Raji (cell line): Measurements from ENCODE around the gene RAPGEF5.

Source experiments
- POLR2A ChIP-seq: IDR thresholded peaks from 2 replicates; pipeline ENCODE4 v1.6.1; 2011; ENCODE audit warnings: low read depth, low read length, control low read depth; ENCODE audit not compliant: insufficient read depth

The RAPGEF5 gene

GRCh38 chr7:22339725-22340390, 17.1 kb downstream of the RAPGEF5 start:
- no peak for TF ChIP-seq POLR2A

- no peak for TF ChIP-seq POLR2A
Observed at GRCh38 chr7:22338877-22339276, 18.1 kb downstream of the RAPGEF5 start.

DNA sequence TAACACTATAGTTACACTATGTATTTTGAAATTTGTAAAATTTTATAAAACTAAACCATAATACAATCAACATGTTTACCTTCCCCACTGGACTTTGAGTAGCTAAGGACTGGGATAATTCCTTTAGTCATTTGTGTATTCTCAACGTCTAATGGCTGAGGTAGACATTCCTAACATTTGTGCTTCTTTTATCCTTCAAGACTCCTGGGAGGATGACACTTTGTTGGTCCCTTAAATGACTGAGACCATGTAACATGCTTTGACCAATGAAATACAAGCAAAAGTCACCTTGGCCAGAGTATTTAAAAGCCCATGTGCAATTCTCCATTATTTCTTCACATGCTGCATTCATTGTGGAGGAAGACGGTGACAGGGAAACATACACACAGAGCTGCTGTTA, 18.5 kb downstream of the RAPGEF5 start:
- TF ChIP-seq POLR2A = no peak

- TF ChIP-seq POLR2A = no peak
Observed at GRCh38 chr7:22333680-22334141, 23.2 kb downstream of the RAPGEF5 start.

DNA sequence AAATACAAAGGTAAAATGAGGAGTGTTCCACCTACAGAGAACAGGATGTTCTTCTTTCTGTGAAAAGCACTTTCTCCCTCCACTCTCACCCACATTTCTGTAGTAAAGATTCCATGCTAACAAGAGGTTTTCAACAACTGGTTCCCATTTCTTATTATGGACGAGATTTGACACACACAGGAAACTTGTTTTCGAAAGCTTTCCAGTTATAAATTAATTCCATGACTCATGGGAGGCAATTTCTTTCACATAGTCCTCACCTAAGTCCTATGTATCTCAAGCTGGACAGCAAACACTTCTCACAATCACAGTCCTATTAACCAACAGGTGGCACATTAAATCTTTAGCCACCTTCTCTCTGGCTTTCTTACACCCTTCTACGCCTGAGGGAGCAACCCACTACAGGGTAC, 24.5 kb downstream of the RAPGEF5 start:
- TF ChIP-seq POLR2A = no peak

- no peak for TF ChIP-seq POLR2A
Observed at GRCh38 chr7:22331704-22332103, 25.2 kb downstream of the RAPGEF5 start.

- TF ChIP-seq POLR2A = no peak
Observed at GRCh38 chr7:22330903-22331302, 26.1 kb downstream of the RAPGEF5 start.

DNA sequence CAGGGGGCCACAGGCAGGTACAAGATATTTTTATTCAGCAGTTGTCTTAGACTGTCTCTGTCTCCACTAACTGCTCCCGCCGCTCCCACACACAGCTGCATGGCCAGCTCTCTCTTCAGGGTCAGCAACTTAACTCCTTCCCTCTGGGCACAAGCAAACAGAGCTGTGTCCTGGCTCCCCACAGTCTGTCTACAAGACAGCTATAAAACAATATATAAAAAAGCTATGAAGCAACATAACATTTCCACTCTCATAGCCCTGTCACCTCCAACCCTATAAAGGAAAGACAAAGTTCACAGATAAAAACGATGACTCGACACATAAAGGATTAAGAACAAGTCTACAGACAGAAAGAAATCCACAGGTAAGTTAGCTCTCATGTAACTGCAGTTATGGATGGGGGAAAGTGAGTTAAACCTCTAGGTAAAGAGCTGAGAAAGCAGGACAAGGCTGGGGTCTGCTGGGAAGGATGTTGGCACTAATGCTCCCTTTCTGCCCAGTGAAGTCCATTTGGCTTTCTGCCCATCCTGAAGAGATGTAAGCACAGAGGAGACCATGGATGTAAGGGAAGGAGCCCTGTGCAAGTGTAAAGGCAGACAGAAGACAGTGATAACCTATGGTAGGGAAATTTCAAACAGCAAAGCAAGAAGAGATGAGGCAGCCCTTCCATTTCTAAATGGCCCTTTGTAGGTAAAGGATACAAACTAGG, 27.0 kb downstream of the RAPGEF5 start:
- no peak for TF ChIP-seq POLR2A

GRCh38 chr7:22326181-22326580, 30.8 kb downstream of the RAPGEF5 start:
- no peak for TF ChIP-seq POLR2A

GRCh38 chr7:22325671-22326070, 31.3 kb downstream of the RAPGEF5 start:
- no peak for TF ChIP-seq POLR2A

- no peak for TF ChIP-seq POLR2A
Observed at GRCh38 chr7:22323714-22324113, 33.2 kb downstream of the RAPGEF5 start.

DNA sequence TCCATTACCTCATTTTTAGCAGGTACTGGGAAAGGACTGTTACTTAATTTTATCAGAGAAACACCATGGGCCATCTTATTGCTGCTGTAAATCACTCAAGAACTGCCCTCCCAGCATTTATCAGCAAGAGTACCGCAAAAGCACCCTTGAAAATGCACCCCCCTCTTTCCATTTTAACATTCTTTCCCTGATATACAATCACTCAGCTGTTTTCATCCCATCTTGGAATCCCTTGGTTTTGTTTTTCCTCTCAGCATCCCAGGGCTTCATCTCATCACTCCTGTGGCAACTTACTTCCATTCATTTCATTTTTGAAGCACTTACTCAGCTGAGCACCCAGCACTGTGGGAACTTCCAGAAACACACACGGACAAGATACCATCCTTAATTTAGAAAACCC, 36.5 kb downstream of the RAPGEF5 start:
- TF ChIP-seq POLR2A = no peak

DNA sequence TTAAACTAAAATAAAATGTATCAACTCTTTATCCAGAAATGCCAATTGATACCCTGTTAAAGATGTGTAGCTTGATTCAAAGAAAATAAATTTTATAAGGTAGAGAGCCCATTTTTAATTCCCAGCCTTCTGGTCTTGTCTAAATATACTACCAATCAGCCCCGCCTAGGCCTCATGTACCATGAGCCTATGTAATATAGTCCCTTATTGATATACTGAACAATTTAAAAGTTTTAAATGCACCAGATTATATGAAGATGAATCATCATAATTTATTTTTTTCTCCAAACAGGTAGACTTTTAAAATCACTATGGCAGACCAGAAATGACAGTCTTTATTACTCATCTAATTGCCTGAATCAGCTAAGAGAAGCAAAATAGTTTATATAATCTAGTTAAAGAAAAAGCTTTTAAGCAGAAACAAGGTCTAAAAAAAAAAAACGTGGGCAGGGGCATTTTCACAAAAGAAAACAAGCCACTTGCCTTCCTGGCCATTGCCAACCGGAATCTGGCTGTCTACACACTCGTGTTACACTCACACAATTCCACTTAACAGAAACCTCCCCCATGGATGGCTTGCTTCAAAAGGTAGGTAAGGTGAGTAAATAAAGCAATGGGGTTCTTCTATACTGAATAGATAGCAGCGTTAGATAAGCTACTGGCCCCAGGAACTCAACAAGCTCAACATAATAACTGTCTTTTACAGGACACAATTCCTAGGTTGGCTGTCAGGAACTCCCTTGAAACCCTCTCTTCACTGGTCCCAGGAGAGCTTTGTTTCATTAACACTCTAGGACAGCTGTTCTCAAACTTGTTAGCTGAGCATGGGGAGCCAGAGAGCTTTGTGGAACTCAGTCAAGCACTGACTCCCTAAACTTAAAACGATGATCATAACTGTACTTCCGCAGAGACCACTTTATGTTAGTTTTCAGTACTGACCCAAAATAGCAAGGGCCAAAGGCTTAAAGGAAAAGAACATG, 37.2 kb downstream of the RAPGEF5 start:
- TF ChIP-seq POLR2A = no peak

DNA sequence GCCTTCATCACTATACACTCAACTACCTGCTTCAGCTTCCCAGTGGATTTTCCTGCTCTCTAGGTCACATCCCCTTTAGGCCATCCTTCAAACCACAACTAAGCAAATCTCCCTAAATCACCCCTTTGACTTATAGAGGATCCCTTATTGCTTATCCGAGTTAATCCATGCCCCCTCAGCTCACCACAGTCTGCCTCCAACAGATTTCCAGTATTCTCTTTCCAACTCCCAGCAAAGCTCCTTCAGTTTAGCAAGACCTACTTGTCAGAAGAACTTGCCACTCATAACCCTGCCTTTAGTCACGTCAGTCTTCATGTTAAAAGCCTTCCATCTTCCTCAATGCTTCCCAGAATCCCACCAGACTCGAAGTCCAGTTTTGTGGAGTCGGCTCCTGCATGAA, 38.6 kb downstream of the RAPGEF5 start:
- no peak for TF ChIP-seq POLR2A

GRCh38 chr7:22317632-22318031, 39.3 kb downstream of the RAPGEF5 start:
- TF ChIP-seq POLR2A = no peak
